Karpas-422 (cell line): ENCODE data around the gene LTBR. TPM values are rescaled to one million over a fixed set of nuclear protein-coding genes. Genes with fewer than 3 reads are reported as not detected.

Source experiments
- DNase-seq: peaks from one replicate; pipeline ENCODE4 v3.0.0-alpha.2; 2015
- H2AFZ ChIP-seq: fragments of 200-600 bp; sonication (generic); 2 replicates; pipeline ENCODE4 v1.6.1; 2014; ENCODE audit warnings: antibody characterized with exemption, low read length, mixed read lengths
- H3K27ac ChIP-seq: fragments of 200-600 bp; sonication (generic); 2 replicates; pipeline ENCODE4 v1.5.1; 2014; ENCODE audit warnings: mild to moderate bottlenecking, low read length, moderate library complexity
- H3K27me3 ChIP-seq: fragments of 200-600 bp; sonication (generic); 2 replicates; pipeline ENCODE4 v1.6.1; 2014; ENCODE audit warnings: low read length, mixed read lengths
- H3K36me3 ChIP-seq: fragments of 200-600 bp; sonication (generic); 2 replicates; pipeline ENCODE4 v1.6.1; 2014; ENCODE audit warnings: low read length, mixed read lengths; ENCODE audit not compliant: insufficient read depth
- H3K4me1 ChIP-seq: fragments of 200-600 bp; sonication (generic); 2 replicates; pipeline ENCODE4 v1.6.1; 2014; ENCODE audit warnings: mild to moderate bottlenecking, low read length, mixed read lengths
- H3K4me2 ChIP-seq: fragments of 200-600 bp; sonication (generic); 2 replicates; pipeline ENCODE4 v1.6.1; 2014; ENCODE audit warnings: low read length, low read depth, mild to moderate bottlenecking; ENCODE audit not compliant: poor library complexity, severe bottlenecking
- H3K4me3 ChIP-seq: fragments of 200-600 bp; sonication (generic); 2 replicates; pipeline ENCODE4 v1.5.1; 2014; ENCODE audit warnings: mild to moderate bottlenecking, antibody characterized with exemption, low read length, mixed read lengths
- H3K79me2 ChIP-seq: fragments of 200-600 bp; sonication (generic); 2 replicates; pipeline ENCODE4 v1.6.1; 2014; ENCODE audit warnings: mild to moderate bottlenecking, low read length, mixed read lengths
- H3K9ac ChIP-seq: fragments of 200-600 bp; sonication (generic); 2 replicates; pipeline ENCODE4 v1.6.0; 2014; ENCODE audit warnings: low read length
- H3K9me2 ChIP-seq: fragments of 200-600 bp; sonication (generic), shearing (Covaris generic); replicated peaks from 2 replicates; pipeline ENCODE4 v1.6.0; 2014; ENCODE audit warnings: mild to moderate bottlenecking, low read length, moderate library complexity; ENCODE audit not compliant: insufficient read depth
- H3K9me3 ChIP-seq: fragments of 300-700, 200-600 bp; sonication (generic); 2 replicates; pipeline ENCODE4 v1.6.1; 2014; ENCODE audit warnings: low read length, mixed read lengths
- H4K20me1 ChIP-seq: fragments of 200-600 bp; sonication (generic); 2 replicates; pipeline ENCODE4 v1.6.1; 2014; ENCODE audit warnings: mild to moderate bottlenecking, antibody characterized with exemption, low read length, low read depth; ENCODE audit not compliant: insufficient read depth
- small RNA-seq: library from RNA; depleted of rRNA; stranded (forward); fragments of <200 nt; gene quantifications from one replicate; pipeline ENCODE3, GENCODE V24; 2014
- total RNA-seq: library from RNA; depleted of rRNA; stranded (reverse); fragments of >200 nt; shearing (Covaris generic); gene quantifications from 2 replicates; pipeline ENCODE4 v1.2.3, GENCODE V29; 2014; ENCODE audit warnings: low replicate concordance; rRNA removed

The LTBR gene
- total RNA-seq, 1 experiment from 2014 or later: not detected

GRCh38 chr12:6438345-6438744, 54.4 kb downstream of the LTBR start:
- Histone ChIP-seq H3K4me2 (no peak overlapping the region), H3K27ac (peak overlapping the region; percentile 100), H3K4me3 (no peak overlapping the region), H4K20me1 (no peaks in the 10 kb centered on the region), H3K36me3 (no peaks in the 10 kb centered on the region), H3K9me2 (no peaks in the 10 kb centered on the region), H3K79me2 (no peaks in the 10 kb centered on the region), H3K9ac (no peak overlapping the region), H2AFZ (no peak overlapping the region), H3K27me3 (no peaks in the 10 kb centered on the region), H3K4me1 (peaks cover 77% of the 10 kb centered on the region), H3K9me3 (no peaks in the 10 kb centered on the region)
- no peak for DNase-seq

GRCh38 chr12:6440391-6440790, 56.4 kb downstream of the LTBR start:
- no peak for DNase-seq
- H3K9me3 ChIP-seq: no peaks in the 10 kb centered on the region
- no peak overlapping the region for H3K4me3 ChIP-seq
- H3K36me3 ChIP-seq: no peaks in the 10 kb centered on the region
- peaks cover 7% of the 10 kb centered on the region; the same call in 1 of the 2 replicates for H3K79me2 ChIP-seq
- peaks cover 77% of the 10 kb centered on the region for H3K4me1 ChIP-seq
- H3K9ac ChIP-seq: no peak overlapping the region
- H3K27me3 ChIP-seq: no peaks in the 10 kb centered on the region
- no peak overlapping the region for H2AFZ ChIP-seq
- no peak overlapping the region for H3K4me2 ChIP-seq
- H3K9me2 ChIP-seq: no peaks in the 10 kb centered on the region
- peak overlapping the region; percentile 100 for H3K27ac ChIP-seq
- H4K20me1 ChIP-seq: no peaks in the 10 kb centered on the region

Small RNA genes within 50 kb of the gene (small RNA-seq; reads per million reads assigned to genes)
- gene RN7SL391P: not detected

Other genes starting within 250 kb of the LTBR start
- gene CD9, start 183.8 kb upstream of the LTBR start, total RNA-seq: not detected in 2 replicates
- not detected in 2 replicates for gene PLEKHG6, start 73.5 kb upstream of the LTBR start, total RNA-seq
- gene TNFRSF1A, start 42.1 kb upstream of the LTBR start, total RNA-seq: 0.72 TPM in 1 of 2 replicates, not detected in the other
- gene SCNN1A, start 8.6 kb upstream of the LTBR start, total RNA-seq: not detected in 2 replicates
- gene CD27, start 60.8 kb downstream of the LTBR start, total RNA-seq: 155 and 203 TPM in 2 replicates
- 6.1 and 11.2 TPM in 2 replicates for gene TAPBPL, start 67.9 kb downstream of the LTBR start, total RNA-seq
- 528 and 555 TPM in 2 replicates for gene VAMP1, start 86.5 kb downstream of the LTBR start, total RNA-seq
- 171 and 201 TPM in 2 replicates for gene MRPL51, start 109.1 kb downstream of the LTBR start, total RNA-seq
- gene NCAPD2, start 109.9 kb downstream of the LTBR start, total RNA-seq: 103 and 124 TPM in 2 replicates
- 13,828 and 17,952 TPM in 2 replicates for gene GAPDH, start 150.4 kb downstream of the LTBR start, total RNA-seq
- gene IFFO1, start 171.9 kb downstream of the LTBR start, total RNA-seq: 8.2 and 14.5 TPM in 2 replicates
- gene NOP2, start 184.1 kb downstream of the LTBR start, total RNA-seq: 66.2 and 85.7 TPM in 2 replicates
- gene CHD4, start 223.2 kb downstream of the LTBR start, total RNA-seq: 216 and 315 TPM in 2 replicates